ENCODE measurements around the gene PLCG1. TPM values are rescaled to one million over a fixed set of nuclear protein-coding genes. Genes with fewer than 3 reads are reported as not detected.

The PLCG1 gene
- polyA plus RNA-seq, 3 donors = 112 to 145 (median 120) TPM

DNA sequence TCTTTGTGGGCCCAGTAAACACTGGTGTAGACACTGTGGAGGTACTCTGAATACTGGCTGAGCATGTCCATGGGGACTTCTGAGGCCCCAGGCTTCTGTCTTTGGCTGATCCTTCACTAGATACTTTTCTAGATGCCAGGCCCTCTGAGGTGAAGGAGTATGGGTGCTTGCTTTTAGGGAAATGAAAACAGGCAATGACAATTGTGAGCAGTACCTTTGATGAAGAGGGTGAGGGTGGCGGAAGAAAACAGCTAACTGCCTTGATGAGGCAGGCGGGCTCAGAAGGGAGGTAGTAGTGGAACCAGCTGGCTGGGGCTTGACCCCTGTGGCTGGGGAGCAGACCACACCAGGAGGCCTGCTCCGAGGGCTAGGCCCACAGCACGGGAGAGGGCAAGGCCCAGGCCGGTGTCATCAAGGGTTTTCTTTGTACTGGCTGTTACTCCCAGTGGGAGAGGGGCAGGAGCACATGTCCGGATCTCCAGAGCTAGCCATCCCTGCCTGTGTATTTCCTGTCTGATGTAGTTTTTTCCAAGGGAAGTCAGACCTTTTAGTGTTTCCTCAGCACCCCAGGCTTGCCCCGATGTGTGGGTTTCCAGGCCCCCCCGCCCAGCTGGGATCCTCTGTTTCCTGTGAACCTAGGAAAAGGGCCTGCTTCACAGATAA, 3.9 kb downstream of the PLCG1 start:
- DNase-seq (ENCODE audit: low read depth in 3 of 3, low spot score in 2 of 3) = no peak

DNA sequence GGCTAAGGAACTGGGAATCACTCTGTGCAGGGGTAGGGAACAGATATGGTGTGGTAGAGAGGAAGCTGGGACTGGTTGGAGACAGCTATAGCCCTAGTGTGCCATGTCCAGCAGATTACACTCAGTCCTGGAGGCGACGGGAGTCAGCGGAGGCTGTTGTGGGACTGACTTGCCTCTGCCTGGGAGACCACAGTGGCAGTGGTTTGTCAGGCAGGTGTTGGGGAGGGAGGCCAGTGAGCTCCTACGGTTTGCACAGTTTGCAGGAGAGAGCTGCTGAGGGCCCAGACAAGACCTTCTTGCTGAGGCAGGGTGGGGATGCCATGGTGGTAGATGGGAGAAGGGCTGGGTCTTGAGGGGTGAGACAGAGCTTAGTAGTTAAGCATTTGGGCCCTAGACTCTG, 4.9 kb downstream of the PLCG1 start:
- DNase-seq (ENCODE audit: low read depth in 3 of 3, low spot score in 2 of 3) = no peak

DNA sequence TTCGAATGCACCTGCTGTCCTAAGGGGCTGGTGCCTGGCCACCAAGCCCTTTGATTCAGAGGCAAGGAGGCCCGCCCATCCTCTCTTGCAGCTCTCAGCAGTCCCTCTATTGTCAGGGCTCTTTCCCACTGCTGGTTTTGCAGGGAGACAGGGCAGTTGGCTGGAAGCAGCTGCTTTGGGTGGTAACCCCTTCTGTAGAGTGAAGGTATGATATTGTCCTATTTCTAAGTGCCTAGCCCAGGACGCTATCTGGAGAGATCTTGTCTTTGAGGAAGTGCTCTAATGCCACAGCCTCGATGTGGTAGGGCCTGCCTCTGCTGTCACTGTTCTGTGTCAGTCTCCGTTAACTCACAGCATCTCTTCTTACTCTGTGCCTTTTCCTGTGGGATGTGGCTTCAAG, 5.6 kb downstream of the PLCG1 start:
- DNase-seq (ENCODE audit: low read depth in 3 of 3, low spot score in 2 of 3) = no peak

GRCh38 chr20:41143354-41143753, 6.0 kb downstream of the PLCG1 start:
- DNase-seq (ENCODE audit: low read depth in 3 of 3, low spot score in 2 of 3) = no peak

GRCh38 chr20:41145317-41145716, 8.0 kb downstream of the PLCG1 start:
- no peak for DNase-seq (ENCODE audit: low read depth in 3 of 3, low spot score in 2 of 3)

DNA sequence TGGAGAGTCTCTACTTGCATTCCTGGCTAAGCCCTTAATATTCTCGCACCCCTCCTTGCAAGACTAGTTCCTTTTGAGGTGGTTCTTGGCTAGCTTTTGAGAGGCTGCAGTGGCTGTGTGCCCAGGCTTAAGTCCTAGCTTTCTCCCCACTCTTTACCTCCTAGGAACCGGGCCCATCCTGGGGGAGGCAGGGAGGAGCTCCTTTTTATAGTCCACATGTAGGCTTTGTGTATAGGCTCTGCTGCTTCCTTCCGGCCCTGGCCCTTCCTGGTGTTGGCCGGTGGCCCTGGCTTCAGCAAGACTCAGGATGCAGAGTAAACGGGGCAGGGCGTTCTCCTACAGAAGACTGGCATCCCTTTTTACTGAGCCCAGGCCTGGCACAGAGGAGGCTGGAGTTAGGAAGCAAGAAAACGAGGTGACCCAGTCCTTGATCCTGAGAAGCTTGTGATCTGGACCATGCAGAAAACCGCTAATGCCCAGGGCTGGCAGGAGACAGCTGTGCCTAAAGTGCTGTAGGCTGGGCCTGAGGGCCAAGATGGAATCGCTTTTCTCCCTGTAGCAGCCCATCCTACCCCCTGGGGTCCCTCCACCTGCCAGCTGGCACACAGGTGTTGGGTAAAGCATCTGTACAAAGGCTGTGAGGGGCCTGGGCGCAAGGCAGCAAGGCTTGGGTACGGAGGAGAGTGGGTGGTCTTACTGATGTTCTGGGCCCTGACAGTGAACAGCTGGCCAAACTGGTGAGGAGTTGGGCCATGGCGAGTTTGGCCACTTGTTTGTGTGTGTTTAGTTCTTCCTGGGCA, 8.7 kb downstream of the PLCG1 start:
- DNase-seq (ENCODE audit: low read depth in 3 of 3, low spot score in 2 of 3) = no peak

DNA sequence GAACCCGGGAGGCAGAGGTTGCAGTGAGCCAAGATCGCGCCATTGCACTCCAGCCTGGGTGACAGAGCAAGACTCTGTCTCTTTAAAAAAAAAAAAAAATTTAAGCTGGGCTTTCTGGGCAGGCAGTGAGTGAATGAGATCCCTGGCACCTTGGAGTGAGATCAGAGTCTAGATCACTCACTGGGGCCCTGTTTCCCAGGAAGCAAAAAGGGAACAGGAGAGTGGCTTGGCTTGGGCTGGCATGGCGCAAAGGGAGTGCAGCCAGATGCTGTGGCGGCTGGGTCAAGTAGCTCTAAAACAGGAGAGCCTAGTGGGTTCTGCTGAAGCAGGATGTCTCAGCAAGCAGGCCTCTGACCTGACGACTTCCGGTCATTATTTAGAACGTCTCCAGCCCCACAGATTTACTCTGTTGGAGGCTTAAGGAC, 10.4 kb downstream of the PLCG1 start:
- no peak for DNase-seq (ENCODE audit: low read depth in 3 of 3, low spot score in 2 of 3)

DNA sequence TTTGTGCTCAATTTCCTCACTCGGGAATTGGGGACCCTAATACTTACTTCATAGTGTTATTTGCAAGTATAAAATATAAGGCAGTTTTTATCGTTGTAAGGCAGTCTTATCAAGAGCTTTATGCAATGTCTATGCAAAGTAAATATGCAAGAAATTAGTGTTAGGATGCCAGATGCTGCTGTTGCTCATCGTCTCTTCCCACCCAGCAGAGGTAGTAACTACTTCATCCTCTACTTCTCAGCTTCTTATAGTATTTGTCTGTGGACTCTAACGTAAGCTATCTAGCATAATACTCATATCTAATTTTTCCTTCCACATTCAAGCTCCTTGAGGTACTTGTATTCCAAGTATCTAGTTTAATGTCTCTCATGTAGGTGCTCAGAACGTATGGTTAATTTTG, 11.6 kb downstream of the PLCG1 start:
- DNase-seq (ENCODE audit: low read depth in 3 of 3, low spot score in 2 of 3) = no peak

- DNase-seq (ENCODE audit: low read depth in 3 of 3, low spot score in 2 of 3) = no peak
Observed at GRCh38 chr20:41150664-41151063, 13.3 kb downstream of the PLCG1 start.

DNA sequence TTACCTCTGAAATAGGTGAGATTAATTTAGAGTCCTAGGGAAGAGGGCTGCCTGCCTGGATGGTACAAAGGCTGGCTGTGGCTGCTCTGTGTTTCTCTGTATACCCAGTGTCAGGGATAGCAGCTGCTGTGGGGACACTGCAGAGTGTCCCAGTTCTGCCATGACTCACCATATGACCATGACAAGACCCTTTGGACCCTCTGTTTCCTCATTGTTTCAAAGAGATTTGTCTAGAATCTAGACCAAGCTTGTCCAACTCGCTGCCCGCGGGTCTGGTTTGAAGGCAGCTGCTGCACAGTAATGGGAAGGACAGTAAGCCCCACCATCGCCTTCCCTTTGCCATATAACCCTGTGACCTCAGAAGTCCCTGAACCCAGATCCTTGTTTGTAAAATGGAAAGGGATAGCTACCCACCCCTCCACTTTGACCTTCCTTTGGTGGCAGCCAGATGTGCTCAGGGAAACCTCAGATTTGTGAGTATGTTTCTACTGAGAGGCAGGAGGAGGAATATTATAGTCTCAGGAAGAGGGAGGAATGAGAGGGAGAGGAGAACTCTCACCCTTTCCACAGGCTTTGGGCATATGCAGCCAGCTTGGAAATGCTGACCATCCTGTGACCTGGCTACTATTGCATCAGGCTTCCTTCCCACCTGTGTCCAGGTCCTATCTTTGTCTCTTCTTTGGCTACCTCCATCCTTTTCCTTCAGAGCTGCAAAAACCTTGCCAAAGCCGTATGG, 14.0 kb downstream of the PLCG1 start:
- no peak for DNase-seq (ENCODE audit: low read depth in 3 of 3, low spot score in 2 of 3)

DNA sequence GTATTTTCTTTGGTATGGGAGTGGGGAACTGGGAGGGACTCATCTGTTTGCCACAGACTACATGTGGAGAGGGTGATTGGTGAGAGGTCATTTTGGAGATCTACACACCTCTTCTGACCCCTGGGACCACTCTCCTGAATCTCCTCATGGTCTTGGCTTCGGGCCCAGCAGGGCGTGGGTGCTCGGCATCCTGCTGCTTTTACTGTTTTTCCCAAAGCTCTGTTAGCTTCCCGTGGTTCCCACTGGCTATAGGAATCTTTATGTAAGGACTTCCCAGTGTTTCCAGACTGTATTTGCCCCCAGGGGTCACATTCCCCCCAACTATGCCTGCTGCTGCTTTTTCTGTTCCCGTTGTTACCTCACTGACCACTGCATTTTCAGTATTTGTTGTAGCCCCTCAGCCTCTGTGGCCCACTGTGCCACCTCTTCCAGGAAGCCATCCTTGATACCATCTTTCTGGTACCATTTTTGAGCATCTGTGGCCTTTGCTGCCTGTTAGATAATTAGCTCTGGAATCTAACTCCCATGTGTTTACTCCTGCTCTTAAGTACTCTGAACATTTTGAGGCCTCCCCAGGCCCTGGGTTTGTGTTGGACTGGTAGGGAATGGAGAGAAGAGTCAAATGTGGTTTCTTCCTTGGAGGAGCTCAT, 14.9 kb downstream of the PLCG1 start:
- no peak for DNase-seq (ENCODE audit: low read depth in 3 of 3, low spot score in 2 of 3)

- DNase-seq (ENCODE audit: low read depth in 3 of 3, low spot score in 2 of 3) = no peak
Observed at GRCh38 chr20:41154436-41155176, 17.3 kb downstream of the PLCG1 start.

GRCh38 chr20:41155261-41155660, 17.9 kb downstream of the PLCG1 start:
- no peak for DNase-seq (ENCODE audit: low read depth in 3 of 3, low spot score in 2 of 3)

GRCh38 chr20:41158082-41158625, 20.8 kb downstream of the PLCG1 start:
- DNase-seq (ENCODE audit: low read depth in 3 of 3, low spot score in 2 of 3) = no peak

GRCh38 chr20:41159547-41159946, 22.2 kb downstream of the PLCG1 start:
- DNase-seq (ENCODE audit: low read depth in 3 of 3, low spot score in 2 of 3) = no peak

- DNase-seq (ENCODE audit: low read depth in 3 of 3, low spot score in 2 of 3) = no peak
Observed at GRCh38 chr20:41160686-41161085, 23.3 kb downstream of the PLCG1 start.

DNA sequence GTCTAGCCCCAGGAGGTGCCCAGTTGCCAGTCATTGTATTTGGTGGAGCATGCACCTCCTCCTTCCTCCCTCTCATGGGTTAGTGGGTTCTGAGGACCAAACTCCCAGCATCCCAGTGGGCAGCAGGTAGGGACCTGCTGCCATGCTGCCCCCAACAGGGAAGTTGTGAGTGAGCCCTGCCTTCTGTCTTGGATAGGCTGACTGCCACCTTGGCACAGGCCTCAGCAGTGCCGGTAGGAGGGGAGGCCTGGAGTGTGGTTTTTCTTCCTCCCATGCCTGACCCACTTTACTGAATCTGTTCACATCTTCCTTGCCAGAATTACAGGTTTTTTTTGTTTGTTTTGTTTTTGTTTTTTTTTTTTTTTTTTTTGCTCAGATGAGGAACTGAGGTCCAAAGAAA, 24.5 kb downstream of the PLCG1 start:
- no peak for DNase-seq (ENCODE audit: low read depth in 3 of 3, low spot score in 2 of 3)

GRCh38 chr20:41162396-41162795, 25.1 kb downstream of the PLCG1 start:
- no peak for DNase-seq (ENCODE audit: low read depth in 3 of 3, low spot score in 2 of 3)

DNA sequence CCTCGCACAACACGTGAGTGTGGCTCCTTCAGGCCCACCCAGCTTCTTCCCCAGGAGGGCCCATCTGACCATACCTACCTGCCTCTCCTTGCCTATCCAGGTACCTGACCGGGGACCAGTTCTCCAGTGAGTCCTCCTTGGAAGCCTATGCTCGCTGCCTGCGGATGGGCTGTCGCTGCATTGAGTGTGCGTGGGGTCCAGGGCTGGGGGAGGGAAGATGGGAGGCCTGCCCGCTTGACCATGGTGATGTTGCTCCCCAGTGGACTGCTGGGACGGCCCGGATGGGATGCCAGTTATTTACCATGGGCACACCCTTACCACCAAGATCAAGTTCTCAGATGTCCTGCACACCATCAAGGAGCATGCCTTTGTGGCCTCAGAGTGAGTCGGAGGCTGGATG, 26.5 kb downstream of the PLCG1 start:
- no peak for DNase-seq (ENCODE audit: low read depth in 3 of 3, low spot score in 2 of 3)

All from right renal cortex interstitium (tissue), 3 donors.